Stimulated activated CD8-positive, alpha-beta memory T cell treated with anti-CD3 and anti-CD28 coated beads, Interleukin-2, amount 100 ng/mL, for 1 hour (primary cell): Measurements from ENCODE around the gene ITGAV.

Experiments used
- DNase-seq, 2 donors: peaks; one replicate each; pipeline ENCODE4 v3.0.0-alpha.2; 2020; ENCODE audit warnings: low read depth in 2 of 2

ITGAV gene

GRCh38 chr2:186669146-186669545 lies 79.3 kb downstream of the ITGAV start:
- no peak for DNase-seq

- DNase-seq, result no peak
These were observed 81.0 kb downstream of the ITGAV start for GRCh38 chr2:186670831-186671230.

DNA sequence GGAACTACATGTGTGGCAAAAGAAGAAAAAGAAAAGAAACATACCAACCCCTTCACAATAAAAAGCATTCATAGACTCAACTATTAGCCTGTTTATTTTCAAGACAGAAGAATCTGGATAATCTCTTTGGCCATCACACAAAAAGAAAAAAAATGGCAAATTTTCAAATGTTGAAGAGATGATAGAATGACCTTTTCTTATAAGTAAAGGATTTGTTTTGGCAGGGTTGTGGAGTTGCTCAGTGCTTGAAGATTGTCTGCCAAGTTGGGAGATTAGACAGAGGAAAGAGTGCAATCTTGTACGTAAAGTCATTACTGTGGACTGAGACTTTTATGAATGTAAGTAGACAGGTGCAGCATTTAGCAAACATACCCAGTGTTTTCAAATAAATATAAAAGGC lies 85.5 kb downstream of the ITGAV start:
- no peak for DNase-seq

DNA sequence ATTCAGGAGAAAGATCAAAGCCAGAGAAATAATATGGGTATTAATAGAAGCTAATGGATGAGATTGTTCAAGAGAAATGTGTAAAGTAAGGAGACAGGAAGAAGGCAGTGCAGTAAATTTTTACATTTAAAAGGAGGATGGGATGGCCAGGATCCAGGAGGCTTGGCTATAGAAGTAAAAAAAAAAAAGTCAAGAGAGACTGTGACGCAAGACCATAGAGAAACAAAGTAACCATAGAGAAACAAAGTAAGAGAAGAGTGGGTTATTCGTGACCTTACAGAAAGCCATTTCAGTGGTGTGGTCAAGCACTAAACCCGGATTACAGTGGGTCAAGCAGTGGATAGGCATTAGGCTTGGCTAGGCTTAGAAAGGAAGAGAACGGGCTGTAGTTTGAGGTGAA lies 93.5 kb downstream of the ITGAV start:
- DNase-seq, result no peak

- DNase-seq, result no peak
These were observed 98.0 kb downstream of the ITGAV start for GRCh38 chr2:186687807-186688211.

- DNase-seq, result no peak
These were observed 99.0 kb downstream of the ITGAV start for GRCh38 chr2:186688813-186689212.

DNA sequence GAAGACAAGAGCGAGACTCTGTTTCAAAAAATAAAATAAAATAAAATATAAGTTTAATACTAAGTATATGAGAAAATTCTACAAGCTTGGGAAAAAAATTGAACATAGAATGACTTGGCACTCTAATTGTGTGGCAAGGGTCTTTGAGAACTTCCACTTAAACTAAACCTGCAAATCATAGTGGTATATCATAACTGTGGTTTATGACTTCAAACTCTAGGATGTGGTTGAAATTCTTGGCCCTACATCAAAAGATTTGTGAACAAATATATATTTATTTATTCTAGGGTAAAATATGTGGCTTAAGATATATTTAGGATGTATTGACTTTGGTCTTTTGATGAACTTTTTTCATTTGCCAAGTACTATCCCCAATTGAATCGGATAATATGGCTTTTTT lies 100.9 kb downstream of the ITGAV start:
- DNase-seq, result no peak

DNA sequence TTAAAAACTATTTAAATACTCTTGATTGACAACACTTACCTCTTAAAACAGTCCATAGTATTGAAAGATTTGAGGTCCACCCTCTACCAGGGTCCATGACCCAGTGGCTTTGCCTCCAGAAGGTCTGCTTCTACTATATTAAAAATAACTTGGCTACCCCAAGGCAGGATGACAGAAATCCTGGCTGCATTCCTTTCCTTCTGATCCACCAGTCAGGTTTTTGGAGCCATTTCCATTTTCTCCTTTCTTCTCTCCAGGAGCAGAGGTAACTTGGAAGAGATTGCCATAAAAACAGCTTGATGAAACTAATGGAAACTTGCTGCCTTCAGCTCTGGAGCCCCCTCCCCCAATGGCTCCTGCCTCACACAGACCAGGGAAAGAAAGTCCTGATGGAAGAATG lies 101.4 kb downstream of the ITGAV start:
- no peak for DNase-seq

GRCh38 chr2:186691900-186692299 lies 102.0 kb downstream of the ITGAV start:
- DNase-seq, result no peak

DNA sequence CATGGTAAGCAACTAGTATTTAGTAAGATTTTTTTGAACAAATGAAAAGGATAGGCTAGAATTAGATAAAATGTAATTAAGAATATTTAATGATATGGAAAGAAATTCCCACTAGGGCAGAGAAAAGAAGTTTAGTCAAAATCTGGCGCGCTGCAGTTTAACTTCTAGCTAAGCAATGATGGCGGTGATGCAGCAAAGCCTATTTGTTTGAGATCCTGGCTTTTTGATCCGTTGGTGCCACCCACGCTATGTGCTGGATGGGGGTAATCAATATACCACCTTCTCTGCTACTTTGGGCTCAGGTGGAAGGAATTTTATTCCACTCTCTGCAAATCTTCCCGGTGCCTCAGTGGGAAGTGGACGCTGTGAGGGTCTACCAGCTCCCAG lies 103.6 kb downstream of the ITGAV start:
- no peak for DNase-seq

DNA sequence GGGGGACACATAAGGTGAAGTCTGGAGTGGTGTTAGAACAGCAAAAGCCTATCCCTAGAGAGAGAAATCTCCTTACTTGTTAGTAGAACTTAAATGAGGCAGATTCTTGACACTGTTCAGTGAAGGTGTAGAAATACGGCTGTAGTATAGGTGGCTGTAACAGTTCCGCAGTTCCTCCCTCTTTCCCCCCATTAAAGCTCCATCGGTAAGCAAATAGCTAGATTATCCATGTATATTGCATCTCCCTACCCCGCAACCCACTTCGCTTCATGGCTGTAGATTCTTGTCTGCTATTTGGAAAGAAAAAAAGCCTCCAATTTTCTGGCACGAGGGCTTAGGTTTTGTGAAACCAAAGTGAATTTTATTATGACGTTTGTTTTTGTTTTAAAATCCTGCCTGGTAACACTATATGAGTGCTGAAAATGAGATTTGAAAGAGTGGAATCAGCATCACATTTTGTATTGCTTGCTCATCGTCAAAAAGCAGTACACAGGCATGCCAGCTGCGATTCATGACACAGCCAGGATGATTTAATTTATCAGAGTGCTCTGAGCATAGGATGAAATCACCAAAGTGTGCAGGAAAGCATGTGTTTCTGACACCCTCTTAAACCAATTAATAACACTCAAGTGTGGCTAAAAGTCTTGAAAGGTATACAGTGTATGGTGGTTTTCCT lies 105.4 kb downstream of the ITGAV start:
- DNase-seq, result no peak

DNA sequence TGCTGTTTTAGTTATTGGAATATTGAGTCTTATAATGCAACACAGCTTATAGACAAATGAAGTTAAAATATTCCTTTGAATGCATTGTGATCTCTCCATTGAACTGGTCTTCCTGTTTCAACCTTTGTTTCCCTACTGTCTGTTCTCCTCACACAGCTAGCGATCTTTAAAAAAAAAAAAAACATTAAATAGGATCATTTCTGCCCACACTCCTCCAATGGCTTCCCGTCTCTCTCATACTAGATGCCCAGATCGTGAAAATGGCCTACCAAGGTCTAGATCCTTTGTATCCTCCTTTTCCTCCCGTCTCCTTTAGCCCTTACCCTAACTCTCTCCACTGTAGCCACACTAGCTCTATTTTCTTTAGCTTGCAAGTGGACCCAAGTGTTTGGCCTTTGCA lies 106.4 kb downstream of the ITGAV start:
- DNase-seq, result no peak

- DNase-seq, result no peak
These were observed 106.9 kb downstream of the ITGAV start for GRCh38 chr2:186696804-186697203.

- no peak for DNase-seq
These were observed 107.7 kb downstream of the ITGAV start for GRCh38 chr2:186697536-186697935.

DNA sequence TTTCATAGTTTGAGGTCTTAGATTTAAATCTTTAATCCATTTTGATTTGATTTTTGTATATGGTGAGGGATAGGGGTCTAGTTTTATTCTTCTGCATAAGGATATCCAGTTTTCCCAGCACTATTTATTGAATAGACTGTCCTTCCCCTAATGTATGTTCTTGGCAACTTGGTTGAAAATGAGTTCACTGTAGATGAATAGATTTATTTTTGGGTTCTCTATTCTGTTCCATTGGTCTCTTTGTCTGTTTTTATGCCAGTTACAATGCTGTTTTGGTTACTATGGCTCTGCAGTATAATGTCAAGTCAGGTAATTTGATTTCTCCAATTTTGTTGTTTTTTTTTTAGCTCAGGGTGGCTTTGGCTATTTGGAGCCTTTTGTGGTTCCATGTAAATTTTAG lies 109.9 kb downstream of the ITGAV start:
- no peak for DNase-seq

DNA sequence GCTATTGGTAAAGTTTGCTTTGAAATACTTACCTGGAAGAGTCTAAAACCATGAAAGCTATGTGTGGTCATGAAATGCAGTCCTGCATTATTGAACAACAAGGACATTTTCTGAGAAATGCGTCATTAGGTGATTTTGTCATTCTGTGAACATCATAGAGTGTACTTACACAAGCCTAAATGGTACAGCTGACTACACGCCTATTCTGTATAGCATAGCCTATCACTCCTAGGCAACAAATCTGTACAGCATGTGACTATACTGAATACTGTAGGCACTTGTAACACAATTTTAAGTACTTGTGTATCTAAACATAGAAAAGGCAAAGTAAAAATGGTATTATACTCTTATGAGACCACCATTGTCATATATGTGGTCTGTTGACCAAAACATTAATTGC lies 112.2 kb downstream of the ITGAV start:
- no peak for DNase-seq

DNA sequence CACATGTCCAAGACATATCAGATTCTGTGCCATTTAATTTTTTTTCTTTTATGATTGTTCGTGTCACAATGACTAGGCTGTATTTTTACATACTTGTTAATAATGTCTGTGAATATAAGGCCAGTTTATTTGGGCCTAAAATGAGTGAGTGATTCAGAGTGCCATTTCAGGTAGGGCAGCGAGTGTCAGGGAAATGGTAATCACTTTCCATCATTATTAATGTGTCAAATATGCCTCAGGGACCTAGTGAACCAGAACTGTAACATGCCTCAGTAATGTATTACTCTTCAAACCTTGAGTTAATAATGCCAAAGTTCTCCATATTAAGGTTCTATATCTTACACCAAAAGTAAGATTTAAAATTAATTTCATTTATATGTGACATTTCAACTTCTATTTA lies 112.6 kb downstream of the ITGAV start:
- DNase-seq, result no peak

DNA sequence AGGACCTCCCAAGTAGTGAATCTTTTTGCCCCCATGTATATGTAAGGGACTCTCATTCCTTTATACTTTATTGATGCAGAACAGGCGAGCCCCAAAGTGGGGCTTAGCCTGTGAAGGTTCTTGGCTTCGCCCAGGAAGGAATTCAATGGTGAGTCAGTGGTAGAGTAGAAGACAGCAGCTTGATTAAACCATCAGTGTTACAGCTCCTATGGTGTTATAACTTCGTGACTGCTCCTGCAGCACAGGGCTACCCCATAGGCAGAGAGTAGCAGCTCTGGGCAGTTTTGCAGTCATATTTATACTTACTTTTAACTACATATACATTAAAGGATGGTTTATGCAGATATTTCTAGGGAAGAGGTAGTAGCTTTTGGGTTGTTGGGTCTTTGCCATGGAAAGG lies 115.0 kb downstream of the ITGAV start:
- DNase-seq, result no peak

DNA sequence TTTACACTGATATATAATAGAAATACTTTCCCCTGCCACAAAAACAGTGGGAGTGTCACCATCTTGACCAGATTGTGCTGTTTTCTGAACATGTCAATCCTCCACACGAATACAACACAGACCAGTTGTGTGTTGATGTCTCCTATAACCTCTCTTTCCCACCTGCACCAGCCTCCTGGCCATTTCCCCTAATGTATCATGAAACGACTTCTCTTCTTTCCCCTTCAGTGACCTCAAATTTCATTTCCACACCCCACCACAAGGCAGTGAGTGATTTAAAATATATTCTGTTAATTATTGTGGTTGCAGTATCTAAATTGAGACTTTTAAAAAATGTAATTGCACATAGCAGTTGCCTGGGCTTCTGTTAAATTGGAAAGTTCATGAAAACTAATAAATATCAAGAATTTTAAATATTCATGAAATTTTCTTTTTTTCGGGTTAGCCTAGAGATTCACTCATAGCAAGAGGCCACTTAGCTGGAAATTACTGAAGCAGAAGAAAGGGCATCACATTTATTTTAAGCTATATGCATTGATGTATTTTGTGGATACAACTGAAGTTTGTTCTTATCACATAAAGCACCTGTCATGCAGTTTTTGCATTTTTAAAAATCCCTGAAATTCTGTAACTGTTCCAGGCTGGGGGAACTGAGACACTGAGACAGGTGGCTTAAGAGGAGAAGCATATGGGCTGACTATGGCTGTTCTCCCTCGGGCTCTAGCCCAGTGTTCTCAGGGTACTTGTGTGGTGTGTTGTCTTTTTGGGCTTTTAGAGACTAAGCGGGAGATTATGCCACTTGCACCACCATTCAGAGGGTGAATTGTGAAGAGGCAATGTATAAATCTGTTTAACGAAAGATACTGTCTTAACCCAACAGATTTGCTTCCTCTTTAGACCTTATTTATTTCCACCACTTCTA lies 119.9 kb downstream of the ITGAV start:
- no peak for DNase-seq

- DNase-seq, result no peak
These were observed 123.8 kb downstream of the ITGAV start for GRCh38 chr2:186713691-186714090.

DNA sequence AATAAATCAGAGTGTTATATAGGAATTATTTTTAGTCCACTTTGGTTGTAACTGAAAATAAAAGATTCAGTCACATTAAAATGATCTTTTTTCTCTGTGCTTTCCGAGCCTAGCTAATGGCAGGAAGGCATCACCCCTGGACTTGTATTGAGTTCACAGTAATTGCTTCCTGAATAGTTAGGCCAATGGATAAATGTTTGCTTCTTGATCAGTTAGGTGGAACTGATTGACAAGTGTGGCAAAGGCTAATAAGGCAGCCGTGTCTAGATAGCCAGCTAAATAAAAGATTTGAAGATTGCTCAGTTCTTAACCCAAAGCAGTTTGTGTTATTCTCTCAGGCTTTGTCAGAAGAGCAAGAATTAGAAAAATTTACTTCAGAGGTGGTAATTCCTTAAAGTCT lies 124.8 kb downstream of the ITGAV start:
- no peak for DNase-seq

- DNase-seq, result no peak
These were observed 126.1 kb downstream of the ITGAV start for GRCh38 chr2:186716004-186716403.

DNA sequence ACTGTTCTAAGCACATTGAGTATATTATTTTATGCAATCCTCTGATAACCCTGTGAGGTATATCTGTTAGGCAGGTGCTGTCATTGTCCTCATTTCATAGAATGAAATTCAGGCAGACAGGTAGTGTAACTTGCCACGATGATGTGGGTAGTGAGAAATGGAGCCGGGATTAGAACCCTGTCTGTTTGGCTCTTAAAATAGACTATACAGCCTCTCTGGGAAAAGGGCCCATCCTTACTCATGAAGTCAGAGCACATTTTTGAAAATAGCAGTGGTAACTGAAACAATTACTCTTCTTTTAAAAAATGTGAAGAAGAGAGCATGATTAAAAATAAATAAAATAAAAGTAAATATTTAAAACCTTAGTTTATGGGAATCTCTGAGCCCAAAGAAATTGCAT lies 127.0 kb downstream of the ITGAV start:
- DNase-seq, result no peak
